Activated CD4-positive, alpha-beta T cell treated with anti-CD3 and anti-CD28 coated beads, Interleukin-2, Interleukin-6, amounts not matched to agents 100 ng/mL and 50 ng/mL, durations not matched to agents 16 hours and 8 hours (primary cell): ENCODE data around the gene ACER1.

Source experiments
- DNase-seq: peaks from one replicate; pipeline ENCODE4 v3.0.0-alpha.2; 2020

Gene ACER1

GRCh38 chr19:6264803-6265202 lies 68.6 kb downstream of the ACER1 start:
- DNase-seq, result no peak

GRCh38 chr19:6263735-6264444 lies 69.5 kb downstream of the ACER1 start:
- DNase-seq, result no peak

- DNase-seq, result no peak
These were observed 70.1 kb downstream of the ACER1 start for GRCh38 chr19:6263306-6263705.

GRCh38 chr19:6262519-6262918 lies 70.9 kb downstream of the ACER1 start:
- DNase-seq, result no peak

GRCh38 chr19:6261883-6262282 lies 71.5 kb downstream of the ACER1 start:
- DNase-seq, result no peak

GRCh38 chr19:6260912-6261650 lies 72.3 kb downstream of the ACER1 start:
- DNase-seq, result peak; percentile 22

GRCh38 chr19:6260376-6260775 lies 73.0 kb downstream of the ACER1 start:
- DNase-seq, result no peak

GRCh38 chr19:6259312-6259861 lies 74.0 kb downstream of the ACER1 start:
- DNase-seq, result no peak

GRCh38 chr19:6258812-6259311 lies 74.5 kb downstream of the ACER1 start:
- DNase-seq, result no peak
